HG03442 (cell line): ENCODE measurements around the gene SLC49A4.

Experiments
- ATAC-seq: cut with Tn5 transposase; IDR thresholded peaks from one replicate; pipeline ENCODE4 v1.9.1; 2021; ENCODE audit warnings: mild to moderate bottlenecking, moderate library complexity; ENCODE audit not compliant: unreplicated experiment

SLC49A4 gene

GRCh38 chr3:122784436-122784835 lies 10.4 kb upstream of the SLC49A4 start:
- ATAC-seq = no peak

- no peak for ATAC-seq
Measured at GRCh38 chr3:122785231-122785630, 9.6 kb upstream of the SLC49A4 start.

- ATAC-seq = no peak
Measured at GRCh38 chr3:122786066-122786465, 8.8 kb upstream of the SLC49A4 start.

GRCh38 chr3:122787872-122788271 lies 7.0 kb upstream of the SLC49A4 start:
- no peak for ATAC-seq

DNA sequence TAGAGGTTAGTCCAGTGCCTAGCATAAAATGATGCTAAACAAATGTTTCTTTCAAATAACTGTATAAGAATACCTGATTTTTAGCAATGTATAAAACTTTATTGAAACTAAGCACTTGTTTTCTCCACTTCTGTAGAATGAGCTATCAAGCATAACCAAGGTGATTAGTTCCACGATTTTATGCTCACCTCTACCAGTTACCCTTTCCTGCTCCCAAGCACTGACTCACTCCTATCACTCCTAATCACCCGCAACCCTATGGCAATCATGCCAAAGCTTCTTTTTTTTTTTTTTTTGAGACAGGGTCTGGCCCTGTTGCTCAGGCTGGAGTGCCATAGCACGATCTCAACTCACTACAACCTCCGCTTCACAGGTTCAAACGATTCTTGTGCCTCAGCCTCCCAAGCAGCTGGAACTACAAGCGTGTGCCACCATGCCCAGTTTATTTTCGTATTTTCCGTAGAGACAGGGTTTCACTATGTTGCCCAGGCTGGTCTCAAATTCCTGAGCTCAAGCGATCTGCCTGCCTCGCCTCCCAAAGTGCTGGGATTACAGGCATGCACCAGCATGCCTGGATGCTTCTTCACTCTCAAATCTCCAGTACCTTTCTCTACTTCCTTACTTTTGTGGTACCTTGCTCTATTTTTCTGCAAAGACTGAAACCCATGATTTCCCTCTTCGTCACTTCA lies 5.1 kb upstream of the SLC49A4 start:
- ATAC-seq = no peak

GRCh38 chr3:122793568-122794416 lies 1.1 kb upstream of the SLC49A4 start, which contains the start of gene HSPBAP1:
Gene HSPBAP1, minus strand, starts transcription at chr3:122793831. Its CDS starts 151 bp downstream, at chr3:122793680.
- peak; percentile 60 for ATAC-seq

DNA sequence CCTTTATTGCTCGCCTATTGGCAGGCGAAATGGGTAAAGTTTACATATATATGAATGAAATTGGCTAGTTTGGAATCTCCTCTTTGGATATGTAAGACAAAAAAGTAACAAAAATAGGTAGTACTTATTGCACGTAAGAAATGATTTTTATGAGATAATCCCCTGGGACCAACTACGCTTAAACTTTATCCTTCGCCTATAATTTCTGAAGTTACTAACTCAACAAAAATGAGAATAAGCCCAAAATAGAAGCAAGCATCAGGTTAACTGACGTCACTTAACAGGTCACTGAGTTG lies 438 bp upstream of the SLC49A4 start:
- ATAC-seq = no peak

DNA sequence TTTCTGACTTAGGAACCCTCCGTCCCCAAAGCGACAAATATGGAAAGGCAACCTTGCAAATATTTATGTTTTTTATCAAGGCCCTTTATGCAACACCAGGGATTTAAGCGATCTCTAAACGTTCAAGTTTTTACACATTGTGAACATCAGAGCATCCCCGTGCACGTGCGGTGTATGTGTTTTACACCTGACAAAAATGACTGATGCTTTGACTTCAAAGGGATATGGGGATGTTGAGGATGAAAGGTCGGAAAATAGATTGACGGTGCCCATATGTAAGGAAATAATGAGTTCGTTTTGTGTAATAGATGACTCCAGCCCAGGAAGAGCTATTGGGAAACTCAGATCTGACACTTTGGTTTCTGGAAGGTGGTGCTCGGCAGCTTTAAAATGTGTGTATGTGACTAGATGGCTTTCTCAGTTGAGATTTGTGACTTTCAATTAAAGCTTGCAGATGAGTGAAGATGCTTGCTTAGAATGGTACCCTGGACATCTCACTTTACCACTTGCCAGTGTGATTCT lies 866 bp downstream of the SLC49A4 start:
- no peak for ATAC-seq

GRCh38 chr3:122797291-122797690 lies 2.4 kb downstream of the SLC49A4 start:
- no peak for ATAC-seq

GRCh38 chr3:122799322-122799721 lies 4.5 kb downstream of the SLC49A4 start:
- ATAC-seq = no peak

DNA sequence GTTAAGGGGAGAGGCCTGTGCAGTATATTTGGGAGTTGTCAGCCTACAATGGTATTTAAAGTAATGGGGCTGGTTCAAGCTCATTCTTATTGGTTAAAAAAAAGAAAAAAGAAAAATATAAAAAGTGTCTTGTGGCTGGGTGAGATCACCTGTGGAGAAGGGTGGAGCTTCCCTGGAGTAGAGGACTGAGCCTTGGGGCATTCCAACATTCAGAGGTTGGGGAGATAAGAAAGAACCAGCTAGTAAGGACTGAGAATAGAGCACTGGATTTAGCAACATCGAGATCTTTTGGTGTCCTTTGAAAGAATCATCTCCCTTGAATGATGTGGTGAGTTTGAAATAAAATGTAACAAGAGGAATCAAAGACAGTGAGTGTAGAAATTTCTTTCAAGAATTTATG lies 5.2 kb downstream of the SLC49A4 start:
- ATAC-seq = no peak

DNA sequence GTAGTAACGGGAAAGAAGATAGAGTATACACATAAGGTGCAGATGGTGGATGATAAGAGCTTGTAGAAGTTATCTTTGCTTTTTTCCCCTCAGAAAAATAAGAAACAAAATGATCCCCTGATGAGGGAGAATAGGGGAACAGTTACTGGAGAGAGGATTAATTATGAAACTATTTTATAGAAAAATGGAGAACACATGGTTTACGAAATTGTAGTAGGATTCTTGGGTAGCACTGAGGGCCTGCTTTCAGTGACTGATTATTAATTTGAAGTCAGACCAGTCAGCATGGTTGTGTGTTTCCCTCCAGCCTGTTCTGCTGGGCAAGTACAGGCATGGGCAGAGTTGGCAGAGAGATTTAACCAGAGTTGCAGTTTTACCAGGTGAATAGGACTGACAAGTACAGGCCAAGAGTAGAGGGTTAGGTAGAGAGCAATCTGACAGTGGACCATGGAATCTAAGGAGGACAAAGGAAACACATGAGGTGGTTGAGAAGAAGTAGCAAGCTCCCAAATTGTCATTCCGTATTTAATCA lies 5.9 kb downstream of the SLC49A4 start:
- no peak for ATAC-seq

- ATAC-seq = no peak
Measured at GRCh38 chr3:122802323-122802722, 7.5 kb downstream of the SLC49A4 start.

DNA sequence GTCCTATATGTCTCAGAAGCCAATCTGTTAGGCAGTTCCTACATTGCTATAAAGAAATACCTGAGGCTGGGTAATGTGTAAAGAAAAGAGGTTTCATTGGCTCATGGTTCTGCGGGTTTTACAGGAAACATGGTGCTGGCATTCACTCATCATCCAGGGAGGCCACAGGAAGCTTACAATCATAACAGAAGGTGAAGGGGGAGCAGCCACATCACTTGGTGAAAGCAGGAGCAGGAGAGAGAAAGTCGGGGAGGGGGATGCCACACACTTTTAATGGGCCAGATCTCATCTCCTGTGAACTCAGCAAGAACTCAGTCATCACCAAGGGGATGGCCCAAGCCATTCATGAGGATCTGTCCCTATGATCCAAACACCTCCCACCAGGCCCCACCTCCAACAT lies 9.1 kb downstream of the SLC49A4 start:
- ATAC-seq = no peak

DNA sequence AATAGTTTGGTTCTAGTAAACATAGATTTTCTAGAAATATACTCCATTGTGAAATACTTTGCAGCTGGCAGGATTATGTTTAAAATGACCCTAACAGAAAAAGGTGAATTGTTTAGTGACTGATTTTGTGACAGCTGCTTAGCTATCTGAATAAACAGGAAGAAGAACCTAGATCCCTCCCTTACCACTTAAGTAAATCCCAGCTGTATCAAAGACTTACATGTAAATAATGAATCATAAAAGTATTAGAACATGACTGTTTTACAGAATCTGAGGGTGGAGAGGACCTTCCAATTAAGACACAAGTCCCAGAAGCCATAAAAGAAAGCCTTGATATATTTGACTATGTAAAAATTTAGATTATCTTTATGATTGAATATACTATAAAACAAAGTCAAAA lies 15.9 kb downstream of the SLC49A4 start:
- ATAC-seq = no peak

GRCh38 chr3:122816587-122816986 lies 21.7 kb downstream of the SLC49A4 start:
- no peak for ATAC-seq

DNA sequence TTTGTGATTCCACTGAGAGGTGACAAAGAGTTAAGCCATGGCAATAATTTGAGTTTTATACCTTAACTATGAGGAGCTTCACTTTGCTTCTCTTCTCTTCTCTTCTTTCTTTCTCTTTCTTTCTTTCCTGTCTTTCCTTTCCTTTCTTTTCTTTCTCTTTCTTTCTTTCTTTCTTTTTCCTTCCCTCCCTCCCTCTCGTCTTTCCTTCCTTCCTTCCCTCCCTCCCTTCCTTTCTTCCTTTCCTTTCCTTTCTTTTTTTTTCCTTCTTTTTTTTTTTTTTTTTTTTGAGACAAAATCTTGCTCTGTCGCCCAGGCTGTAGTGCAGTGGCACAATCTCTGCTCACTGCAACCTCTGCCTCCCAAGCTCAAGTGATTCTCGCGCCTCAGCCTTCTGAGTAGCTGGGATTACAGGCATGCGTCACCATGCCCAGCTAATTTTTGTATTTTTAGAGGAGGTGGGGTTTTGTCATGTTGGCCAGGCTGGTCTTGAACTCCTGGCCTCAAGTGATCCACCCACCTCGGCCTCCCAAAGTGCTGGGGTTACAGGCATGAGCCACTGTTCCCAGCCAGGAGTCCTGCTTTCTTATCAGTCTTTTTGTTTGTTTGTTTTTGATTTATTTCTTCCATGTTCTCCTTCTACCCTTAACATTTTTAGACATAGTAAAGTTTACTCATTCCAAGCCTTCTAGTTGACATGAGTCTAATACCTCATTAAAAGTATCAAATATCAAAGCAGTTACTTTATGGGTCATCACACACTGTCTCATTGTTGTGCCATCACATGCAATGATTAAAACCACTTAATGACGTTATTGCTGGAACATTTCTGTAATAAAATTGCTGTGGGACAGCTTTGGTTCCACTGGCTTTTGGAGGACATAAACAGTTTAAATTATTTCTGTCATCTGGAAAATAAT lies 29.9 kb downstream of the SLC49A4 start:
- no peak for ATAC-seq

DNA sequence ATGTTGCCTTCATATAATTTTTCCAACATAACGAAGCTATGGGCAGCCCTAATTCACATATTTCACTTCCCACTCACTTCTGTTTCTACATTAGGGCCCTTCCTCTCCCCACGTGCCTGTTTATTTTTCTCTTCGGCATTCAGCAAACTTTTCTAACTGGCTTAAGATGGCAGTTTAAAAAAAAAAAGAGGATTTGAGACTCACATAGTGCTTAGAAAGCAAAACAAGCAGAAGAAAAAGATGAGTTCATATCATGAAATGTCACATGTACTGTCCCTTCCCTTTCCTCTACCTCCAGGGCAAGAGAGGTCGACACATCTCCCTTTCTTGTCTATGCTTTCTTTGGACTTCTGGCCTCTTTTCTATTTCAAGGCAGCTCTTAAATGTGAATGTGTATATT lies 30.6 kb downstream of the SLC49A4 start:
- no peak for ATAC-seq

DNA sequence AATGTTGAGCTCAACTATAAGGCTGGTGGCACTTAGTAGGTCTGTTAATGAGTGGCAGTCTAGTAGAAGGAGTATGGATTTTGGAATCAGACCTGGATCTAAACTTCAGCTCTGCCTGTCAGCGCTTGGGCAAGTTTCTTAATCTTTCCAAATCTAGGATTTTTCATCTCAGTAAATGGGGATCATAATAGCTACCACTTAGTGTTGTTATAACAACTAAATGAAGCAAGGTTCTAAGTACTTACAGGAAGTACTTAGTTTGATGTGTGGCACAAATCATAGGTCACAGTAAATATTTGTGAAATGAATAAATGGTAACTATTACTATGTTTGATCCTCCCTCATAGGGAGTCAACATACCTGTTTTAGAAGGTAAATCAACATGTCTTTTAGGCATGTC lies 31.4 kb downstream of the SLC49A4 start:
- no peak for ATAC-seq

- ATAC-seq = no peak
Measured at GRCh38 chr3:122828281-122828680, 33.4 kb downstream of the SLC49A4 start.

- ATAC-seq = no peak
Measured at GRCh38 chr3:122835590-122835989, 40.7 kb downstream of the SLC49A4 start.
